ENCODE measurements around the gene GAPVD1. TPM values are rescaled to one million over a fixed set of nuclear protein-coding genes. Genes with fewer than 3 reads are reported as not detected.
"Not testable (repeated sequence)": the region's sequence is repeated elsewhere in the genome, so short reads cannot be mapped to it uniquely, and the experiment has no call there.

GAPVD1 gene
- total RNA-seq, 1 donor from 2014 or later, result 66.8 TPM

GRCh38 chr9:125297917-125298316, 36.3 kb downstream of the GAPVD1 start:
- DNase-seq (ENCODE audit: low spot score), result no peak

- no peak for DNase-seq (ENCODE audit: low spot score)
Measured at GRCh38 chr9:125302241-125302640, 40.6 kb downstream of the GAPVD1 start.

GRCh38 chr9:125304273-125304672, 42.6 kb downstream of the GAPVD1 start:
- DNase-seq (ENCODE audit: low spot score), result no peak

GRCh38 chr9:125312411-125312810, 50.8 kb downstream of the GAPVD1 start:
- no peak for DNase-seq (ENCODE audit: low spot score)

- not testable (repeated sequence) for DNase-seq (ENCODE audit: low spot score)
Measured at GRCh38 chr9:125316359-125316758, 54.7 kb downstream of the GAPVD1 start.

- DNase-seq (ENCODE audit: low spot score), result no peak
Measured at GRCh38 chr9:125317704-125318103, 56.1 kb downstream of the GAPVD1 start.

GRCh38 chr9:125321496-125321895, 59.9 kb downstream of the GAPVD1 start:
- no peak for DNase-seq (ENCODE audit: low spot score)

- DNase-seq (ENCODE audit: low spot score), result no peak
Measured at GRCh38 chr9:125323615-125324014, 62.0 kb downstream of the GAPVD1 start.

- no peak for DNase-seq (ENCODE audit: low spot score)
Measured at GRCh38 chr9:125325826-125326225, 64.2 kb downstream of the GAPVD1 start.

- DNase-seq (ENCODE audit: low spot score), result no peak
Measured at GRCh38 chr9:125329978-125330377, 68.4 kb downstream of the GAPVD1 start.

- DNase-seq (ENCODE audit: low spot score), result no peak
Measured at GRCh38 chr9:125330587-125330986, 69.0 kb downstream of the GAPVD1 start.

- DNase-seq (ENCODE audit: low spot score), result no peak
Measured at GRCh38 chr9:125332527-125332926, 70.9 kb downstream of the GAPVD1 start.

- no peak for DNase-seq (ENCODE audit: low spot score)
Measured at GRCh38 chr9:125337236-125337635, 75.6 kb downstream of the GAPVD1 start.

- DNase-seq (ENCODE audit: low spot score), result no peak
Measured at GRCh38 chr9:125338929-125339328, 77.3 kb downstream of the GAPVD1 start.

- no peak for DNase-seq (ENCODE audit: low spot score)
Measured at GRCh38 chr9:125341566-125341965, 79.9 kb downstream of the GAPVD1 start.

- DNase-seq (ENCODE audit: low spot score), result no peak
Measured at GRCh38 chr9:125343518-125344275, 82.1 kb downstream of the GAPVD1 start.

GRCh38 chr9:125346080-125346732, 84.6 kb downstream of the GAPVD1 start:
- no peak for DNase-seq (ENCODE audit: low spot score)

GRCh38 chr9:125355601-125356000, 94.0 kb downstream of the GAPVD1 start:
- no peak for DNase-seq (ENCODE audit: low spot score)

- DNase-seq (ENCODE audit: low spot score), result no peak
Measured at GRCh38 chr9:125356032-125356431, 94.4 kb downstream of the GAPVD1 start.

- DNase-seq (ENCODE audit: low spot score), result no peak
Measured at GRCh38 chr9:125359011-125359410, 97.4 kb downstream of the GAPVD1 start.

GRCh38 chr9:125360601-125361000, 99.0 kb downstream of the GAPVD1 start:
- no peak for DNase-seq (ENCODE audit: low spot score)

GRCh38 chr9:125361837-125362531, 100.4 kb downstream of the GAPVD1 start:
- no peak for DNase-seq (ENCODE audit: low spot score)

Data from mesenteric fat pad (tissue), 1 donor.